HepG2 (cell line): ENCODE measurements around the gene RHBDF2. TPM values are rescaled to one million over a fixed set of nuclear protein-coding genes. Genes with fewer than 3 reads are reported as not detected.

Source experiments
- ATAC-seq: fragments of 200-7000 bp; cut with Tn5 transposase; 3 replicates; pipeline ENCODE4 v1.9.1; 2020; ENCODE audit warnings: mild to moderate bottlenecking, moderate library complexity
- BruUV-seq: library from RNA; stranded (reverse); fragments of 400-500 nt; replicated peaks from 2 replicates; lab custom pipeline; 2021; lab: Mats Ljungman, UMichigan
- CTCF ChIA-PET: fragments of 300-600 bp; formaldehyde crosslinking; extraction: SDS; loops from one replicate; lab custom pipeline; 2021; ENCODE audit warnings: low total read pairs, inconsistent platforms, low intra/inter-chr PET ratio; lab: Yijun Ruan, JAX
- POLR2A ChIA-PET: fragments of 350-600 bp; sonication (Branson Sonifier 250); formaldehyde crosslinking; loops from one replicate; lab custom pipeline; 2020; ENCODE audit warnings: antibody characterized with exemption, inconsistent platforms; lab: Yijun Ruan, JAX
- DNase-seq: peaks from one replicate; pipeline ENCODE4 v3.0.0-alpha.2; 2015; ENCODE audit warnings: low spot score
- FAIRE-seq: peaks from 3 replicates; lab custom pipeline; 2011; peaks lifted over from hg19 to GRCh38; lab: Jason Lieb, UNC
- H2AFZ ChIP-seq: one replicate; pipeline ENCODE4 v1.6.1; 2011; ENCODE audit warnings: low read length, inconsistent platforms
- H3K27ac ChIP-seq: fragments of 300-600 bp; 3 replicates; pipeline ENCODE4 v1.8.0; 2011; ENCODE audit warnings: mixed run types, mild to moderate bottlenecking, mixed read lengths, low read length, inconsistent platforms; ENCODE audit not compliant: insufficient read depth; ENCODE audit errors: extremely low read length
- H3K27me3 ChIP-seq, 2 experiments: fragments of 200-600 bp in 1 of 2; 2 replicates in 1 of 2; 3 replicates in 1 of 2; pipeline versions ENCODE4 v1.6.0 to v1.8.0; 2011; ENCODE audit warnings: low read length in 2 of 2, mild to moderate bottlenecking in 2 of 2, moderate library complexity in 2 of 2, inconsistent platforms in 1 of 2; ENCODE audit not compliant: insufficient read depth in 2 of 2, control insufficient read depth in 1 of 2
- H3K36me3 ChIP-seq, 2 experiments: fragments of 200-600 bp in 1 of 2; replicated peaks in 1 of 2; 2 replicates in 1 of 2; 3 replicates in 1 of 2; pipeline versions ENCODE4 v1.5.1 to v1.8.0; 2011; ENCODE audit warnings: low read length in 2 of 2, inconsistent platforms in 1 of 2; ENCODE audit not compliant: insufficient read depth in 2 of 2, control insufficient read depth in 1 of 2
- H3K4me1 ChIP-seq: 2 replicates; pipeline ENCODE4 v1.5.1; 2012; ENCODE audit warnings: low read length, inconsistent platforms; ENCODE audit not compliant: insufficient read depth
- H3K4me2 ChIP-seq: 2 replicates; pipeline ENCODE4 v1.6.0; 2011; ENCODE audit warnings: low read depth, low read length, inconsistent platforms
- H3K4me3 ChIP-seq, 3 experiments: fragments of 200-600 bp in 1 of 3; sonication (generic), shearing (Covaris generic) in 1 of 3; replicated peaks in 1 of 3; 2 replicates each; pipeline ENCODE4 v1.5.1; 2011 to 2016; ENCODE audit warnings: low read length in 3 of 3, inconsistent platforms in 2 of 3, low read depth in 2 of 3, mild to moderate bottlenecking in 2 of 3, control low read depth in 1 of 3, mixed read lengths in 1 of 3; ENCODE audit not compliant: insufficient read depth in 1 of 3
- H3K79me2 ChIP-seq: one replicate; pipeline ENCODE4 v1.6.1; 2011; ENCODE audit warnings: low read length, inconsistent platforms; ENCODE audit not compliant: insufficient read depth
- H3K9ac ChIP-seq: 2 replicates; pipeline ENCODE4 v1.6.0; 2011; ENCODE audit warnings: mild to moderate bottlenecking, low read depth, low read length, inconsistent platforms; ENCODE audit not compliant: insufficient read depth
- H3K9me3 ChIP-seq: 2 replicates; pipeline ENCODE4 v1.5.1; 2012; ENCODE audit warnings: mild to moderate bottlenecking, low read length
- H4K20me1 ChIP-seq: 2 replicates; pipeline ENCODE4 v1.6.0; 2011; ENCODE audit warnings: inconsistent platforms, mild to moderate bottlenecking, low read length, moderate library complexity; ENCODE audit not compliant: insufficient read depth
- DDIT3 ChIP-seq: sonication (generic); formaldehyde crosslinking; IDR thresholded peaks from 2 replicates; pipeline ENCODE4 v1.4.0; 2020; ENCODE audit warnings: mild to moderate bottlenecking, missing genetic modification reagents
- GLI4 ChIP-seq: sonication (generic); formaldehyde crosslinking; IDR thresholded peaks from 2 replicates; pipeline ENCODE4 v1.5.1; 2020; ENCODE audit warnings: missing genetic modification reagents, mild to moderate bottlenecking, moderate library complexity, borderline replicate concordance
- HCFC1 ChIP-seq: fragments of 150-350 bp; IDR thresholded peaks from 2 replicates; pipeline ENCODE4 v1.6.1; 2014; ENCODE audit warnings: low read depth, low read length
- HNRNPH1 ChIP-seq: fragments of 200-400 bp; formaldehyde crosslinking; optimal IDR thresholded peaks from 2 replicates; pipeline ENCODE3; 2017; ENCODE audit warnings: mild to moderate bottlenecking, low read depth, low read length
- KDM6A ChIP-seq: IDR thresholded peaks from 2 replicates; pipeline ENCODE4 v1.6.1; 2016; ENCODE audit warnings: low read depth
- MYNN ChIP-seq: sonication (generic); formaldehyde crosslinking; IDR thresholded peaks from 2 replicates; pipeline ENCODE4 v1.4.0; 2020; ENCODE audit warnings: mild to moderate bottlenecking, low read depth, missing genetic modification reagents
- TCF7L2 ChIP-seq: IDR thresholded peaks from 2 replicates; pipeline ENCODE4 v1.6.1; 2011; ENCODE audit warnings: mild to moderate bottlenecking, low read depth, low read length, moderate library complexity
- ZBTB3 ChIP-seq: sonication (generic); formaldehyde crosslinking; IDR thresholded peaks from 2 replicates; pipeline ENCODE4 v1.4.0; 2020; ENCODE audit warnings: low read depth, mild to moderate bottlenecking, moderate library complexity, missing genetic modification reagents, borderline replicate concordance
- ZFP90 ChIP-seq: sonication (generic); formaldehyde crosslinking; IDR thresholded peaks from 2 replicates; pipeline ENCODE4 v1.8.0; 2022; ENCODE audit warnings: missing genetic modification reagents, mild to moderate bottlenecking, inconsistent platforms, borderline replicate concordance
- ZNF121 ChIP-seq: sonication (generic); formaldehyde crosslinking; IDR thresholded peaks from 2 replicates; pipeline ENCODE4 v1.5.0; 2020; ENCODE audit warnings: mild to moderate bottlenecking, missing genetic modification reagents
- ZNF414 ChIP-seq: sonication (generic); formaldehyde crosslinking; IDR thresholded peaks from 2 replicates; pipeline ENCODE4 v1.5.0; 2020; ENCODE audit warnings: missing genetic modification reagents
- ZNF619 ChIP-seq: sonication (generic); formaldehyde crosslinking; IDR thresholded peaks from 2 replicates; pipeline ENCODE4 v1.4.0; 2020; ENCODE audit warnings: mild to moderate bottlenecking, missing genetic modification reagents
- WGBS: methylation state at CpG from one replicate; pipeline ENCODE4 v1.1.6; 2017; ENCODE audit warnings: low lambda C conversion rate; 5-methylcytosine and 5-hydroxymethylcytosine counted together
- in situ Hi-C: cut with HindIII; loops from 2 replicates; pipeline ENCODE4 v1.10.0; 2017; ENCODE audit warnings: low pct_unique_long_range_greater_than_20kb; ENCODE audit not compliant: extremely low pct_ligation_motif_present
- intact Hi-C: fragments of 100-400 bp; cut with micrococcal nuclease; formaldehyde crosslinking; loops from one replicate; pipeline ENCODE4 v1.10.0; 2022; ENCODE audit not compliant: unreplicated experiment
- polyA plus RNA-seq, 8 experiments: library from polyadenylated mRNA; depleted of rRNA in 3 of 8; stranded (reverse) in 7 of 8; unstranded in 1 of 8; fragments of >200 nt; fragmentation: Illumina TruSeq in 4 of 8; extraction: Trizol in 4 of 8; gene quantifications; 2 replicates each; pipeline versions ENCODE4 v1.2.1 to v1.2.3, GENCODE V29; 2011 to 2016; ENCODE audit warnings: low read depth in 4 of 8, missing spikeins in 1 of 8, mixed read lengths in 1 of 8; ENCODE audit not compliant: insufficient read depth in 1 of 8
- total RNA-seq, 5 experiments: library from RNA; depleted of rRNA; stranded (reverse); fragments of >200 nt; fragmentation: Illumina TruSeq; extraction: Trizol; gene quantifications; 2 replicates each; pipeline ENCODE4 v1.2.3, GENCODE V29; 2016; ENCODE audit warnings: low read depth in 1 of 5
- TF ChIP-seq, protein P1 (sequence below): sonication (generic); formaldehyde crosslinking; IDR thresholded peaks from 2 replicates; pipeline ENCODE4 v1.5.1; 2020; ENCODE audit warnings: mild to moderate bottlenecking, missing genetic modification reagents, moderate library complexity
- TF ChIP-seq, protein P2 (sequence below): sonication (generic); formaldehyde crosslinking; IDR thresholded peaks from 2 replicates; pipeline ENCODE4 v1.4.0; 2020; ENCODE audit warnings: missing genetic modification reagents
- TF ChIP-seq, protein P3 (sequence below): sonication (generic); formaldehyde crosslinking; IDR thresholded peaks from 2 replicates; pipeline ENCODE4 v1.4.0; 2020; ENCODE audit warnings: missing genetic modification reagents

RHBDF2 gene
- total and polyA plus RNA-seq, 2 of the 13 experiments (the other 11 are each of a cell fraction or from before 2014, with no cell fraction given): 7.8 to 24.2 TPM

- DNase-seq: no peak
- Histone ChIP-seq H3K4me2 (no peak overlapping the region), H4K20me1 (no peaks in the 10 kb centered on the region), H3K9me3 (no peaks in the 10 kb centered on the region), H3K36me3 (peaks cover 0 to 6% of the 10 kb centered on the region in 2 experiments; a peak in 1 of 5 replicates), H3K27me3 (peaks cover 0 to 3% of the 10 kb centered on the region in 2 experiments; a peak in 1 of 5 replicates), H3K27ac (no peak overlapping the region), H3K9ac (no peak overlapping the region), H3K4me1 (peaks cover 31% of the 10 kb centered on the region), H2AFZ (no peak overlapping the region), H3K4me3 (no peak overlapping the region), H3K79me2 (no peaks in the 10 kb centered on the region)
- no peak for FAIRE-seq
- ChIA-PET CTCF (no interaction called here), POLR2A (interaction anchor here (1.1 to 1.5 kb wide), 2 partner anchors 30 to 32 kb away, joined by 5 to 7 read pairs; partner anchors contain the start of gene RHBDF2)
- BruUV-seq: no TSS peak
- intact Hi-C loops (no loop called here), in situ Hi-C loops (loop anchor here (5.0 kb wide), 1 partner anchor 37 kb away; no protein-coding TSS in a partner anchor)
- ATAC-seq: peak; percentile 2; the same call in 1 of the 3 replicates
- WGBS: 69% methylated on average over 12 of the region's 13 CpGs
- TF ChIP-seq HCFC1: no peak
- TF ChIP-seq ZNF619 (CRISPR knock-in tag): no peak
- TF ChIP-seq ZFP90 (CRISPR knock-in tag): no peak
- TF ChIP-seq MYNN (CRISPR knock-in tag): no peak
- TF ChIP-seq KDM6A (CRISPR knock-in tag): no peak
- TF ChIP-seq ZNF414: no peak
- TF ChIP-seq, protein P1, sequence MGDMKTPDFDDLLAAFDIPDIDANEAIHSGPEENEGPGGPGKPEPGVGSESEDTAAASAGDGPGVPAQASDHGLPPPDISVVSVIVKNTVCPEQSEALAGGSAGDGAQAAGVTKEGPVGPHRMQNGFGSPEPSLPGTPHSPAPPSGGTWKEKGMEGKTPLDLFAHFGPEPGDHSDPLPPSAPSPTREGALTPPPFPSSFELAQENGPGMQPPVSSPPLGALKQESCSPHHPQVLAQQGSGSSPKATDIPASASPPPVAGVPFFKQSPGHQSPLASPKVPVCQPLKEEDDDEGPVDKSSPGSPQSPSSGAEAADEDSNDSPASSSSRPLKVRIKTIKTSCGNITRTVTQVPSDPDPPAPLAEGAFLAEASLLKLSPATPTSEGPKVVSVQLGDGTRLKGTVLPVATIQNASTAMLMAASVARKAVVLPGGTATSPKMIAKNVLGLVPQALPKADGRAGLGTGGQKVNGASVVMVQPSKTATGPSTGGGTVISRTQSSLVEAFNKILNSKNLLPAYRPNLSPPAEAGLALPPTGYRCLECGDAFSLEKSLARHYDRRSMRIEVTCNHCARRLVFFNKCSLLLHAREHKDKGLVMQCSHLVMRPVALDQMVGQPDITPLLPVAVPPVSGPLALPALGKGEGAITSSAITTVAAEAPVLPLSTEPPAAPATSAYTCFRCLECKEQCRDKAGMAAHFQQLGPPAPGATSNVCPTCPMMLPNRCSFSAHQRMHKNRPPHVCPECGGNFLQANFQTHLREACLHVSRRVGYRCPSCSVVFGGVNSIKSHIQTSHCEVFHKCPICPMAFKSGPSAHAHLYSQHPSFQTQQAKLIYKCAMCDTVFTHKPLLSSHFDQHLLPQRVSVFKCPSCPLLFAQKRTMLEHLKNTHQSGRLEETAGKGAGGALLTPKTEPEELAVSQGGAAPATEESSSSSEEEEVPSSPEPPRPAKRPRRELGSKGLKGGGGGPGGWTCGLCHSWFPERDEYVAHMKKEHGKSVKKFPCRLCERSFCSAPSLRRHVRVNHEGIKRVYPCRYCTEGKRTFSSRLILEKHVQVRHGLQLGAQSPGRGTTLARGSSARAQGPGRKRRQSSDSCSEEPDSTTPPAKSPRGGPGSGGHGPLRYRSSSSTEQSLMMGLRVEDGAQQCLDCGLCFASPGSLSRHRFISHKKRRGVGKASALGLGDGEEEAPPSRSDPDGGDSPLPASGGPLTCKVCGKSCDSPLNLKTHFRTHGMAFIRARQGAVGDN (CRISPR knock-in tag): peak; percentile 45
- TF ChIP-seq TCF7L2: no peak
- no peak for TF ChIP-seq ZNF121 (CRISPR knock-in tag)
- TF ChIP-seq, protein P2, sequence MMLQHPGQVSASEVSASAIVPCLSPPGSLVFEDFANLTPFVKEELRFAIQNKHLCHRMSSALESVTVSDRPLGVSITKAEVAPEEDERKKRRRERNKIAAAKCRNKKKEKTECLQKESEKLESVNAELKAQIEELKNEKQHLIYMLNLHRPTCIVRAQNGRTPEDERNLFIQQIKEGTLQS (CRISPR knock-in tag): no peak
- no peak for TF ChIP-seq HNRNPH1
- no peak for TF ChIP-seq ZBTB3 (CRISPR knock-in tag)
- TF ChIP-seq DDIT3 (CRISPR knock-in tag): no peak
- TF ChIP-seq GLI4 (CRISPR knock-in tag): no peak
- TF ChIP-seq, protein P3, sequence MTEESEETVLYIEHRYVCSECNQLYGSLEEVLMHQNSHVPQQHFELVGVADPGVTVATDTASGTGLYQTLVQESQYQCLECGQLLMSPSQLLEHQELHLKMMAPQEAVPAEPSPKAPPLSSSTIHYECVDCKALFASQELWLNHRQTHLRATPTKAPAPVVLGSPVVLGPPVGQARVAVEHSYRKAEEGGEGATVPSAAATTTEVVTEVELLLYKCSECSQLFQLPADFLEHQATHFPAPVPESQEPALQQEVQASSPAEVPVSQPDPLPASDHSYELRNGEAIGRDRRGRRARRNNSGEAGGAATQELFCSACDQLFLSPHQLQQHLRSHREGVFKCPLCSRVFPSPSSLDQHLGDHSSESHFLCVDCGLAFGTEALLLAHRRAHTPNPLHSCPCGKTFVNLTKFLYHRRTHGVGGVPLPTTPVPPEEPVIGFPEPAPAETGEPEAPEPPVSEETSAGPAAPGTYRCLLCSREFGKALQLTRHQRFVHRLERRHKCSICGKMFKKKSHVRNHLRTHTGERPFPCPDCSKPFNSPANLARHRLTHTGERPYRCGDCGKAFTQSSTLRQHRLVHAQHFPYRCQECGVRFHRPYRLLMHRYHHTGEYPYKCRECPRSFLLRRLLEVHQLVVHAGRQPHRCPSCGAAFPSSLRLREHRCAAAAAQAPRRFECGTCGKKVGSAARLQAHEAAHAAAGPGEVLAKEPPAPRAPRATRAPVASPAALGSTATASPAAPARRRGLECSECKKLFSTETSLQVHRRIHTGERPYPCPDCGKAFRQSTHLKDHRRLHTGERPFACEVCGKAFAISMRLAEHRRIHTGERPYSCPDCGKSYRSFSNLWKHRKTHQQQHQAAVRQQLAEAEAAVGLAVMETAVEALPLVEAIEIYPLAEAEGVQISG (CRISPR knock-in tag): no peak
These were observed 31.1 kb downstream of the RHBDF2 start for GRCh38 chr17:76469991-76470739.
